Ovary (tissue), 9 donors: ENCODE measurements around the gene TTLL5. TPM values are rescaled to one million over a fixed set of nuclear protein-coding genes. Genes with fewer than 3 reads are reported as not detected.

Experiments used
- DNase-seq, 5 donors: peaks; one replicate each; pipeline ENCODE4 v3.0.0-alpha.2; 2019 to 2020
- H3K27ac ChIP-seq, 2 donors: fragments of 200-600 bp; one replicate each; pipeline versions ENCODE4 v1.5.1 to v1.8.0; 2019 to 2022
- H3K27me3 ChIP-seq: fragments of 200-600 bp; one replicate; pipeline ENCODE4 v1.8.0; 2022
- H3K36me3 ChIP-seq: fragments of 200-600 bp; sonication (generic); one replicate; pipeline ENCODE4 v1.5.1; 2019
- H3K4me1 ChIP-seq: one replicate; pipeline ENCODE4 v1.8.1; 2013; ENCODE audit warnings: mild to moderate bottlenecking, moderate library complexity; ENCODE audit not compliant: insufficient read depth
- H3K4me3 ChIP-seq: fragments of 200-600 bp; sonication (generic); one replicate; pipeline ENCODE4 v1.5.1; 2017
- H3K9me3 ChIP-seq, 2 donors: fragments of 200-600 bp in 1 of 2; sonication (generic) in 1 of 2; one replicate each; pipeline versions ENCODE4 v1.5.1 to v1.8.1; 2013 to 2019; ENCODE audit warnings: mild to moderate bottlenecking in 1 of 2, moderate library complexity in 1 of 2
- EP300 ChIP-seq: sonication (generic); formaldehyde crosslinking; IDR thresholded peaks from one replicate; pipeline ENCODE4 v1.6.1; 2017; ENCODE audit warnings: antibody characterized with exemption
- POLR2A ChIP-seq: fragments of 450-650 bp; IDR thresholded peaks from one replicate; pipeline ENCODE4 v1.6.1; 2017; ENCODE audit warnings: antibody characterized with exemption, mild to moderate bottlenecking, moderate library complexity
- WGBS, 3 donors: extraction: QIAGEN DNeasy Blood & Tissue Kit in 1 of 3; methylation state at CpG; one replicate each; pipeline versions ENCODE4 v1.1.5 to v1.1.7; 2013 to 2017; 5-methylcytosine and 5-hydroxymethylcytosine counted together
- intact Hi-C, 4 donors: fragments of 100-400 bp; cut with DNase I; formaldehyde crosslinking; loops; one replicate each; pipeline versions ENCODE4 v1.11.0 to v1.15.1; 2022 to 2023
- polyA plus RNA-seq, 2 donors: library from polyadenylated mRNA; stranded (reverse); fragments of 200-250 nt in 1 of 2; fragments of 350-450 nt in 1 of 2; fragmentation: Illumina TruSeq in 1 of 2; extraction: RNeasy Lipid Tissue Mini Kit (QIAGEN cat#74804) in 1 of 2; gene quantifications; one replicate each; pipeline ENCODE4 v1.2.3, GENCODE V29; 2013 to 2014
- total RNA-seq, 7 donors: library from RNA; depleted of rRNA in 2 of 7; stranded (reverse); fragments of >200 nt in 2 of 7; fragmentation: NEBNext Ultra II Directional in 3 of 7; extraction: Animal tissue kit (Norgen Biotek cat#: 25700) in 3 of 7; gene quantifications; one replicate each; pipeline versions ENCODE4 v1.1.0 to v1.2.4, GENCODE V29; 2016 to 2023
- TF ChIP-seq, protein P1 (sequence below), 3 donors: fragments of 450-650 bp in 2 of 3; fragments of 200-600 bp in 1 of 3; IDR thresholded peaks; one replicate each; pipeline versions ENCODE4 v1.5.1 to v1.8.0; 2016 to 2022; ENCODE audit warnings: antibody characterized with exemption in 3 of 3, mild to moderate bottlenecking in 1 of 3
- donor health status: DM: no; HTN: no; CAD: no; lungs with moderate emphysema.
- donor health status: DM: no; HTN: no; CAD: no.
- donor health status: Bipolar disorder and iron deficiency.
- donor health status: DM: yes; HTN: yes; CAD: no.
- donor health status: DM: no; HTN: no; CAD: no.
- donor health status: DM: yes; HTN: yes; CAD: no.

The TTLL5 gene
- total and polyA plus RNA-seq, 9 donors, result 11.0 to 34.9 (median 27.3) TPM

DNA sequence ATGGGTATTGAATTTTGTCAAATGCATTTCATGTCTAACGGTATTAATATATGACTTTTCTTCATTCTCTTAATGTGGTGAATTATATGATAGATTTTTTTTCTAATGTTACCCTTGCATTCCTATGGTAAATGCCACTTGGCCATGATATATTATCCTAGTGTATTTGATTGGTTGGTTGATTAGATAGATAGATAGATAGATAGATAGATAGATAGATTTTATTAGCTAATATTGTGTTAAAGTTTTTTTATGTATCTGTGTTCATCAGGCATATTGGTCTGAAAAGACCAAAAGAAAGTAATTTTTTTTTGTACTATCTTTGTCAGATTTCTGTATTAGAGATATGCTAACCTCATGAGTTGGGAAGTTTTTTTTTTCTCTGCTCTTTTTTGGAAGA is 196.2 kb downstream of the TTLL5 start:
- TF ChIP-seq POLR2A, result no peak
- TF ChIP-seq, protein P1, sequence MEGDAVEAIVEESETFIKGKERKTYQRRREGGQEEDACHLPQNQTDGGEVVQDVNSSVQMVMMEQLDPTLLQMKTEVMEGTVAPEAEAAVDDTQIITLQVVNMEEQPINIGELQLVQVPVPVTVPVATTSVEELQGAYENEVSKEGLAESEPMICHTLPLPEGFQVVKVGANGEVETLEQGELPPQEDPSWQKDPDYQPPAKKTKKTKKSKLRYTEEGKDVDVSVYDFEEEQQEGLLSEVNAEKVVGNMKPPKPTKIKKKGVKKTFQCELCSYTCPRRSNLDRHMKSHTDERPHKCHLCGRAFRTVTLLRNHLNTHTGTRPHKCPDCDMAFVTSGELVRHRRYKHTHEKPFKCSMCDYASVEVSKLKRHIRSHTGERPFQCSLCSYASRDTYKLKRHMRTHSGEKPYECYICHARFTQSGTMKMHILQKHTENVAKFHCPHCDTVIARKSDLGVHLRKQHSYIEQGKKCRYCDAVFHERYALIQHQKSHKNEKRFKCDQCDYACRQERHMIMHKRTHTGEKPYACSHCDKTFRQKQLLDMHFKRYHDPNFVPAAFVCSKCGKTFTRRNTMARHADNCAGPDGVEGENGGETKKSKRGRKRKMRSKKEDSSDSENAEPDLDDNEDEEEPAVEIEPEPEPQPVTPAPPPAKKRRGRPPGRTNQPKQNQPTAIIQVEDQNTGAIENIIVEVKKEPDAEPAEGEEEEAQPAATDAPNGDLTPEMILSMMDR (IDR thresholded peaks at IDR 0.05), result no peak
- Histone ChIP-seq H3K4me1 (no peaks in the 10 kb centered on the region), H3K36me3 (no peaks in the 10 kb centered on the region), H3K27ac (no peak overlapping the region), H3K9me3 (no peaks in the 10 kb centered on the region), H3K4me3 (no peak overlapping the region), H3K27me3 (no peaks in the 10 kb centered on the region)
- no peak for DNase-seq
- WGBS, 3 donors, result 93 to 98% (median 95%) methylated on average over 1 of the region's 1 CpG
- intact Hi-C loops, result no loop called here

DNA sequence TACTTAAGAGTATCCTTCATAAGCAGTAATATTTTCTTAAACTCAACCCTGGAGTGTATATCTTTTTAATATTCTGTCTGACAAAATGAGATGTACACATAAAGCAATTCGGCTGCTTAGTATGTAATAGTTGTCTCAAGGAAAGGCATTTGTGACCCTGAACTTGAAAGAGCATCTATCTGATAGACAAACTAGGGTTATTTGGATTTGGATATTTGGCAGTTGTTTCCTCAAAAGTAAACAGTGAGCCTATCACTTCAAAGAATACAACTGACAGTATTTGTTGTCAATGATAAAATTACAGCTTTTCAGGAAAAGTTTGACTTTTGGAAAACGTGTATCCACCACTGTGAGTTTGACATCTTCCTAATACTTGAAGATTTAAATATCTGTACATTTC is 197.3 kb downstream of the TTLL5 start:
- Histone ChIP-seq H3K27ac (no peak overlapping the region), H3K27me3 (no peaks in the 10 kb centered on the region), H3K9me3 (no peaks in the 10 kb centered on the region), H3K4me3 (no peak overlapping the region), H3K36me3 (no peaks in the 10 kb centered on the region), H3K4me1 (no peaks in the 10 kb centered on the region)
- no peak for TF ChIP-seq EP300
- TF ChIP-seq POLR2A, result no peak
- TF ChIP-seq, protein P1 (IDR thresholded peaks at IDR 0.05), result no peak
- WGBS, 3 donors, result 83 to 88% (median 87%) methylated on average over 2 of the region's 2 CpGs
- intact Hi-C loops, result no loop called here
- no peak for DNase-seq

DNA sequence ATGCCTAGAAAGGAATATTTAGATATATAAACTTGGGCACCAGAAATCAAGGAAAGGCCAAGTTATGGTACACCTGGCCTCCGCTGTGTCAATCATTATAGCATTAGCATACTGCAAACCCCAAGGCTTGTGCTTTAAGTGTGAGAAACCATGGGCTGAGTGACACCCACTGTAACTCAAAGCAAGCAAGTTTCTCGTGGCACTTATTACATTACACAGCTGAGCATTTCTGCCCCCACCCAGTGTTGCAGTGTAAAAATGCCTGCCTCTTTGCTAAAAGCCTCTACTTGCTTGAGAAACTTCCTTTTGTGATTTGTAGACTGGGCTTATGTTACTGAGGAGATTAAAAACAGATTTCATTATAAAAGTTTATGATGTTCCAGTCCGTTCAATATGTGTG is 198.7 kb downstream of the TTLL5 start:
- TF ChIP-seq EP300 (no peak), POLR2A (no peak)
- TF ChIP-seq, protein P1 (IDR thresholded peaks at IDR 0.05), result no peak
- H3K9me3 ChIP-seq, result no peaks in the 10 kb centered on the region
- no peaks in the 10 kb centered on the region for H3K36me3 ChIP-seq
- H3K4me3 ChIP-seq, result no peak overlapping the region
- no peak overlapping the region for H3K27ac ChIP-seq
- intact Hi-C loops, result no loop called here
- no peaks in the 10 kb centered on the region for H3K4me1 ChIP-seq
- H3K27me3 ChIP-seq, result no peaks in the 10 kb centered on the region
- WGBS, 3 donors, result 86 to 92% (median 88%) methylated on average over 3 of the region's 3 CpGs
- DNase-seq, result no peak

- Histone ChIP-seq H3K27me3 (no peaks in the 10 kb centered on the region), H3K36me3 (no peaks in the 10 kb centered on the region), H3K4me1 (no peaks in the 10 kb centered on the region), H3K4me3 (no peak overlapping the region), H3K27ac (no peak overlapping the region), H3K9me3 (no peaks in the 10 kb centered on the region)
- TF ChIP-seq EP300, result no peak
- TF ChIP-seq, protein P1 (IDR thresholded peaks at IDR 0.05), result no peak
- TF ChIP-seq POLR2A, result no peak
- no peak for DNase-seq
- intact Hi-C loops, result no loop called here
- 53 to 80% (median 70%) methylated on average over 5 of the region's 5 CpGs for WGBS, 3 donors
Observed at GRCh38 chr14:75860561-75861160, 199.6 kb downstream of the TTLL5 start.
